Anterior cingulate cortex (tissue), 58 donors: ENCODE results near the gene FAF1.

ENCODE experiments used
- DNase-seq, 58 donors: peaks; one replicate each; lab custom pipeline; 2025; lab: John Stamatoyannopoulos, UW

FAF1 gene

DNA sequence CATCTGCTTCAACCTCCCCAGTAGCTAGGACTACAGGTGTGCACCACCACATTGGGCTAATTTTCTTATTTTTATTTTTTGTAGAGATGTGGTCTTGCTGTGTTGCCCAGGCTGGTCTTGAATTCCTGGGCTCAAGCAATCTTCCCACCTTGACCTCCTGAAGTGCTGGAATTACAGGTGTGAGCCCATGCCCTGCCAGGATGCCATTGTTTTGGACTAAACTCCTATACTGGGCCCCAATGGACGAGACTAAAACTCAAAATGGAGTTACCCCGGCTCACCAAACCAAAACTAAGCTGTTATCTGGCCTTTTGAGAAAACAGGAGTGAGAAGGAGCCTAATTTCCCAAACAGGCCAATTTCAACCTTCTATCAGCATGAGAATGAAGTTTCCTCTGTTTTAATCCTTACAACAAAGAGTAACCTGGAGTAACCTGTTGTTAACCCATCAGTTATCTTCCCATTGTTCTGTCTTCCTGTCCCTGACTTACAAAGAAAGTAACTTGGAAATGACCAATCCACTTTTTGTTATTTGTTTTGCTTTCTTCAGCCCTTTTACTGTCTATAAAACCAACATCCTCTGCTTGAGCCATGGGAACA, 566.4 kb downstream of the FAF1 start:
- DNase-seq: no peak
